A549 (cell line): Measurements from ENCODE around the gene CITED4. TPM values are rescaled to one million over a fixed set of nuclear protein-coding genes. Genes with fewer than 3 reads are reported as not detected.

Source experiments
- ATAC-seq, 2 experiments: fragments of 200-7000 bp in 1 of 2; fragments of >200 bp in 1 of 2; cut with Nextera tagmentation in 1 of 2; cut with Tn5 transposase in 1 of 2; 3 replicates each; pipeline versions ENCODE4 v1.8.0 to v1.9.1; 2018 to 2020; ENCODE audit warnings: mild to moderate bottlenecking in 1 of 2, moderate library complexity in 1 of 2
- CTCF ChIA-PET: fragments of 300-600 bp; sonication (Branson Sonifier 250); formaldehyde crosslinking; extraction: SDS; loops from one replicate; lab custom pipeline; 2021; ENCODE audit warnings: antibody characterized with exemption, inconsistent platforms; lab: Yijun Ruan, JAX
- POLR2A ChIA-PET: fragments of 350-600 bp; formaldehyde crosslinking; extraction: SDS; loops from one replicate; lab custom pipeline; 2021; ENCODE audit warnings: antibody characterized with exemption, inconsistent platforms; lab: Yijun Ruan, JAX
- DNase-seq, 2 experiments: peaks; one replicate each; pipeline versions ENCODE4 v3.0.0 to v3.0.0-alpha.2; 2011 to 2016; ENCODE audit warnings: low read depth in 1 of 2, low spot score in 1 of 2
- FAIRE-seq: peaks from 2 replicates; lab custom pipeline; 2011; peaks lifted over from hg19 to GRCh38; lab: Jason Lieb, UNC
- H3K27ac ChIP-seq, 2 experiments: fragments of >200 bp; sonication (Bioruptor Twin); formaldehyde crosslinking; 3 replicates each; pipeline ENCODE4 v1.5.1; 2016 to 2017
- H3K4me1 ChIP-seq: fragments of >200 bp; sonication (Bioruptor Twin); formaldehyde crosslinking; 3 replicates; pipeline ENCODE4 v1.6.1; 2016
- H3K4me2 ChIP-seq: fragments of >200 bp; sonication (Bioruptor Twin); formaldehyde crosslinking; 3 replicates; pipeline ENCODE4 v1.6.1; 2016
- H3K4me3 ChIP-seq: fragments of >200 bp; sonication (Bioruptor Twin); formaldehyde crosslinking; 3 replicates; pipeline ENCODE4 v1.5.1; 2016
- H3K9me3 ChIP-seq: fragments of >200 bp; sonication (Bioruptor Twin); formaldehyde crosslinking; 3 replicates; pipeline ENCODE4 v1.6.1; 2016
- BCL3 ChIP-seq: fragments of >200 bp; sonication (Bioruptor Twin); formaldehyde crosslinking; IDR thresholded peaks from 3 replicates; pipeline ENCODE4 v1.6.1; 2016
- CBX2 ChIP-seq: fragments of 200-600 bp; sonication (generic); IDR thresholded peaks from 2 replicates; pipeline ENCODE4 v1.6.1; 2016; ENCODE audit warnings: low read depth, mild to moderate bottlenecking, borderline replicate concordance
- CEBPB ChIP-seq, 2 experiments: fragments of >200 bp in 1 of 2; sonication (Bioruptor Twin) in 1 of 2; formaldehyde crosslinking in 1 of 2; IDR thresholded peaks; 2 replicates each; pipeline ENCODE4 v1.6.1; 2012 to 2016
- ELK1 ChIP-seq: fragments of 150-350 bp; IDR thresholded peaks from 2 replicates; pipeline ENCODE4 v1.6.1; 2014; ENCODE audit warnings: low read depth, mild to moderate bottlenecking, low read length
- EP300 ChIP-seq, 2 experiments: fragments of >200 bp; sonication (Bioruptor Twin); formaldehyde crosslinking; IDR thresholded peaks; 2 replicates in 1 of 2; 3 replicates in 1 of 2; pipeline ENCODE4 v1.6.1; 2016 to 2017
- FOSL2 ChIP-seq, 2 experiments: fragments of 450-650 bp in 1 of 2; fragments of >200 bp in 1 of 2; sonication (Bioruptor Twin) in 1 of 2; formaldehyde crosslinking; IDR thresholded peaks; 2 replicates each; pipeline versions ENCODE4 v1.5.0 to v1.6.1; 2016 to 2020; ENCODE audit warnings: mild to moderate bottlenecking in 1 of 2, moderate library complexity in 1 of 2
- HDAC2 ChIP-seq: fragments of 200-600 bp; sonication (generic); IDR thresholded peaks from 2 replicates; pipeline ENCODE4 v1.6.1; 2016
- HES2 ChIP-seq: fragments of >200 bp; sonication (Bioruptor Twin); formaldehyde crosslinking; IDR thresholded peaks from 2 replicates; pipeline ENCODE4 v1.6.1; 2016
- KDM1A ChIP-seq: fragments of 200-600 bp; sonication (generic); IDR thresholded peaks from 2 replicates; pipeline ENCODE4 v1.6.1; 2016; ENCODE audit warnings: low read depth, mild to moderate bottlenecking
- MAFK ChIP-seq: fragments of 450-650 bp; IDR thresholded peaks from 2 replicates; pipeline ENCODE4 v1.6.1; 2014; ENCODE audit not compliant: partially characterized antibody
- NFE2L2 ChIP-seq: fragments of 150-350 bp; conservative IDR thresholded peaks from 2 replicates; pipeline ENCODE4 v1.6.1; 2014; ENCODE audit warnings: low read length
- NPAS2 ChIP-seq: fragments of 250-450 bp; sonication (Bioruptor Pico); IDR thresholded peaks from 2 replicates; pipeline ENCODE4 v1.8.0; 2022; ENCODE audit warnings: mild to moderate bottlenecking, moderate library complexity, borderline replicate concordance
- NR3C1 ChIP-seq: fragments of >200 bp; sonication (Bioruptor Twin); formaldehyde crosslinking; IDR thresholded peaks from 3 replicates; pipeline ENCODE4 v1.6.1; 2017
- PBX3 ChIP-seq: IDR thresholded peaks from 2 replicates; pipeline ENCODE4 v1.6.1; 2012
- POLR2A ChIP-seq: IDR thresholded peaks from 2 replicates; pipeline ENCODE4 v1.6.1; 2012; ENCODE audit warnings: mild to moderate bottlenecking, low read length
- POLR2AphosphoS2 ChIP-seq: conservative IDR thresholded peaks from 2 replicates; pipeline ENCODE4 v1.6.1; 2012; ENCODE audit warnings: low read length, improper control_type of control experiment, inconsistent platforms
- RAD21 ChIP-seq, 2 experiments: fragments of >200 bp in 1 of 2; sonication (Bioruptor Twin) in 1 of 2; formaldehyde crosslinking in 1 of 2; IDR thresholded peaks in 1 of 2; conservative IDR thresholded peaks in 1 of 2; 2 replicates in 1 of 2; 3 replicates in 1 of 2; pipeline ENCODE4 v1.6.1; 2012 to 2018; ENCODE audit warnings: inconsistent platforms in 1 of 2
- RARB ChIP-seq: fragments of 250-450 bp; sonication (Bioruptor Pico); IDR thresholded peaks from 2 replicates; pipeline ENCODE4 v1.8.0; 2021; ENCODE audit warnings: mild to moderate bottlenecking, moderate library complexity
- RCOR1 ChIP-seq: fragments of 150-350 bp; IDR thresholded peaks from 2 replicates; pipeline ENCODE4 v1.6.1; 2014; ENCODE audit warnings: antibody characterized with exemption, low read length, low read depth
- REST ChIP-seq: fragments of 200-600 bp; sonication (generic); IDR thresholded peaks from 2 replicates; pipeline ENCODE4 v1.6.1; 2016; ENCODE audit warnings: antibody characterized with exemption, mild to moderate bottlenecking, moderate library complexity
- RNF2 ChIP-seq: fragments of 200-600 bp; sonication (generic); IDR thresholded peaks from 2 replicates; pipeline ENCODE4 v1.6.1; 2016; ENCODE audit warnings: low read depth, mild to moderate bottlenecking, antibody characterized with exemption, moderate library complexity, borderline replicate concordance
- SMC3 ChIP-seq: fragments of >200 bp; sonication (Bioruptor Twin); formaldehyde crosslinking; IDR thresholded peaks from 3 replicates; pipeline ENCODE4 v1.6.1; 2018; ENCODE audit warnings: inconsistent platforms
- TP53 ChIP-seq: fragments of 250-450 bp; sonication (Bioruptor Pico); IDR thresholded peaks from 2 replicates; pipeline ENCODE4 v1.5.0; 2021; ENCODE audit warnings: mild to moderate bottlenecking, moderate library complexity
- ZC3H11A ChIP-seq: fragments of 450-650 bp; IDR thresholded peaks from 2 replicates; pipeline ENCODE4 v1.6.1; 2014; ENCODE audit warnings: antibody characterized with exemption, mild to moderate bottlenecking
- ZFP36 ChIP-seq: fragments of 450-650 bp; IDR thresholded peaks from 2 replicates; pipeline ENCODE4 v1.6.1; 2014; ENCODE audit warnings: borderline replicate concordance; ENCODE audit not compliant: partially characterized antibody
- WGBS: methylation state at CpG from one replicate; pipeline ENCODE4 v1.1.6; 2017; ENCODE audit errors: missing lambda C conversion rate; 5-methylcytosine and 5-hydroxymethylcytosine counted together
- polyA plus RNA-seq, 4 experiments: library from polyadenylated mRNA; depleted of rRNA in 3 of 4; stranded (reverse); fragments of >200 nt; fragmentation: RNase III in 1 of 4; extraction: RNeasy Plus Mini Kit Qiagen cat#74134 plus additional on column Dnase treatment in 1 of 4; gene quantifications; 2 replicates in 3 of 4; 3 replicates in 1 of 4; pipeline ENCODE4 v1.2.3, GENCODE V29; 2011 to 2017
- TF ChIP-seq, protein P1 (sequence below): IDR thresholded peaks from 2 replicates; pipeline ENCODE4 v1.6.1; 2012
- TF ChIP-seq, protein P2 (sequence below): fragments of >200 bp; sonication (Bioruptor Twin); formaldehyde crosslinking; IDR thresholded peaks from 3 replicates; pipeline ENCODE4 v1.5.1; 2016

The CITED4 gene
- polyA plus RNA-seq, 2 of the 4 experiments (the other 2 are of a cell fraction) = 7.1 to 32.2 TPM

- FAIRE-seq = no peak
- POLR2A ChIA-PET = interaction anchor here (5.4 kb wide), 1 partner anchor 12 kb away, joined by 35 read pairs; the partner anchor contains the start of gene CITED4
- Histone ChIP-seq H3K4me2 (no peak overlapping the region), H3K27ac (peak overlapping the region; percentile 44 to 52; a peak in 3 of 6 replicates), H3K9me3 (no peaks in the 10 kb centered on the region), H3K4me1 (peaks cover 13% of the 10 kb centered on the region; the same call in 2 of the 3 replicates), H3K4me3 (no peak overlapping the region)
- ATAC-seq = peak; percentile 83 to 91
- peak; percentile 57 to 61 for DNase-seq
- CTCF ChIA-PET = interaction anchor here (0.6 to 12.9 kb wide), 31 partner anchors 8 to 260 kb away, joined by 3 to 352 read pairs (median 5); partner anchors contain the start of genes CITED4, CTPS1 and RIMS3
- 12% methylated on average over 10 of the region's 12 CpGs for WGBS
- TF ChIP-seq SMC3 (peak; percentile 71), RCOR1 (no peak), POLR2A (no peak), RNF2 (no peak), NPAS2 (no peak), NFE2L2 (no peak), MAFK (no peak), EP300 (IDR thresholded peaks at IDR 0.05) (no peak), HDAC2 (no peak), CEBPB (IDR thresholded peaks at IDR 0.05) (no peak), BCL3 (no peak), CBX2 (no peak), RAD21 (conservative IDR thresholded peaks at IDR 0.05 in 1 of 2, IDR thresholded peaks at IDR 0.05 in 1 of 2) (peak; percentile 66 to 74), PBX3 (no peak), POLR2AphosphoS2 (no peak), FOSL2 (IDR thresholded peaks at IDR 0.05) (no peak), FOSL2 (CRISPR knock-in tag; IDR thresholded peaks at IDR 0.05) (no peak), RARB (CRISPR knock-in tag) (no peak), TP53 (no peak), KDM1A (no peak), HES2 (no peak), ZC3H11A (no peak), ZFP36 (no peak), NR3C1 (no peak), REST (no peak), ELK1 (no peak)
- TF ChIP-seq, protein P1, sequence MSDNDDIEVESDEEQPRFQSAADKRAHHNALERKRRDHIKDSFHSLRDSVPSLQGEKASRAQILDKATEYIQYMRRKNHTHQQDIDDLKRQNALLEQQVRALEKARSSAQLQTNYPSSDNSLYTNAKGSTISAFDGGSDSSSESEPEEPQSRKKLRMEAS = peak; percentile 61
- TF ChIP-seq, protein P2, sequence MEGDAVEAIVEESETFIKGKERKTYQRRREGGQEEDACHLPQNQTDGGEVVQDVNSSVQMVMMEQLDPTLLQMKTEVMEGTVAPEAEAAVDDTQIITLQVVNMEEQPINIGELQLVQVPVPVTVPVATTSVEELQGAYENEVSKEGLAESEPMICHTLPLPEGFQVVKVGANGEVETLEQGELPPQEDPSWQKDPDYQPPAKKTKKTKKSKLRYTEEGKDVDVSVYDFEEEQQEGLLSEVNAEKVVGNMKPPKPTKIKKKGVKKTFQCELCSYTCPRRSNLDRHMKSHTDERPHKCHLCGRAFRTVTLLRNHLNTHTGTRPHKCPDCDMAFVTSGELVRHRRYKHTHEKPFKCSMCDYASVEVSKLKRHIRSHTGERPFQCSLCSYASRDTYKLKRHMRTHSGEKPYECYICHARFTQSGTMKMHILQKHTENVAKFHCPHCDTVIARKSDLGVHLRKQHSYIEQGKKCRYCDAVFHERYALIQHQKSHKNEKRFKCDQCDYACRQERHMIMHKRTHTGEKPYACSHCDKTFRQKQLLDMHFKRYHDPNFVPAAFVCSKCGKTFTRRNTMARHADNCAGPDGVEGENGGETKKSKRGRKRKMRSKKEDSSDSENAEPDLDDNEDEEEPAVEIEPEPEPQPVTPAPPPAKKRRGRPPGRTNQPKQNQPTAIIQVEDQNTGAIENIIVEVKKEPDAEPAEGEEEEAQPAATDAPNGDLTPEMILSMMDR = peak; percentile 74
- TF ChIP-seq, all 56 proteins: peak for 4
Observed at GRCh38 chr1:40849801-40850592, 12.2 kb downstream of the CITED4 start.
